WTC11 (cell line): ENCODE data around the gene SLITRK2.

Experiments used
- CREB1 ChIP-seq: sonication (generic); formaldehyde crosslinking; IDR thresholded peaks from 2 replicates; pipeline ENCODE4 v1.8.0; 2023; ENCODE audit warnings: mild to moderate bottlenecking, missing genetic modification reagents
- ESRRA ChIP-seq: sonication (generic); formaldehyde crosslinking; IDR thresholded peaks from 2 replicates; pipeline ENCODE4 v1.8.1; 2022; ENCODE audit warnings: mild to moderate bottlenecking, missing genetic modification reagents, borderline replicate concordance
- NFE2L1 ChIP-seq: sonication (generic); formaldehyde crosslinking; IDR thresholded peaks from 2 replicates; pipeline ENCODE4 v1.8.1; 2023; ENCODE audit warnings: missing genetic modification reagents
- NR2C2 ChIP-seq: sonication (generic); formaldehyde crosslinking; IDR thresholded peaks from 2 replicates; pipeline ENCODE4 v1.8.0; 2022; ENCODE audit warnings: mild to moderate bottlenecking, missing genetic modification reagents
- TP53 ChIP-seq: sonication (generic); formaldehyde crosslinking; IDR thresholded peaks from 2 replicates; pipeline ENCODE4 v1.8.1; 2023; ENCODE audit warnings: mild to moderate bottlenecking, missing genetic modification reagents
- ZNF138 ChIP-seq: sonication (generic); formaldehyde crosslinking; conservative IDR thresholded peaks from 2 replicates; pipeline ENCODE4 v1.8.1; 2022; ENCODE audit warnings: mild to moderate bottlenecking, moderate library complexity, missing genetic modification reagents
- ZNF263 ChIP-seq: sonication (generic); formaldehyde crosslinking; IDR thresholded peaks from 2 replicates; pipeline ENCODE4 v1.8.1; 2022; ENCODE audit warnings: low read depth, mild to moderate bottlenecking, moderate library complexity, missing genetic modification reagents
- ZNF416 ChIP-seq: fragments of 250-450 bp; sonication (Bioruptor Pico); IDR thresholded peaks from 2 replicates; pipeline ENCODE4 v1.9.0; 2021; ENCODE audit warnings: mild to moderate bottlenecking, inconsistent platforms
- TF ChIP-seq, protein P1 (sequence below): fragments of 200-600 bp; IDR thresholded peaks from 2 replicates; pipeline ENCODE4 v1.8.0; 2022; ENCODE audit warnings: antibody characterized with exemption
- TF ChIP-seq, protein P2 (sequence below): sonication (generic); formaldehyde crosslinking; IDR thresholded peaks from 2 replicates; pipeline ENCODE4 v1.8.1; 2023; ENCODE audit warnings: mild to moderate bottlenecking, missing genetic modification reagents
- TF ChIP-seq, protein P3 (sequence below): sonication (generic); formaldehyde crosslinking; IDR thresholded peaks from 2 replicates; pipeline ENCODE4 v1.8.1; 2022; ENCODE audit warnings: mild to moderate bottlenecking, moderate library complexity, missing genetic modification reagents
- TF ChIP-seq, protein P4 (sequence below): sonication (generic); formaldehyde crosslinking; IDR thresholded peaks from 2 replicates; pipeline ENCODE4 v1.8.0; 2022; ENCODE audit warnings: mild to moderate bottlenecking, missing genetic modification reagents
- TF ChIP-seq, protein P5 (sequence below): sonication (generic); formaldehyde crosslinking; conservative IDR thresholded peaks from 2 replicates; pipeline ENCODE4 v1.8.1; 2022; ENCODE audit warnings: mild to moderate bottlenecking, missing genetic modification reagents

DNA sequence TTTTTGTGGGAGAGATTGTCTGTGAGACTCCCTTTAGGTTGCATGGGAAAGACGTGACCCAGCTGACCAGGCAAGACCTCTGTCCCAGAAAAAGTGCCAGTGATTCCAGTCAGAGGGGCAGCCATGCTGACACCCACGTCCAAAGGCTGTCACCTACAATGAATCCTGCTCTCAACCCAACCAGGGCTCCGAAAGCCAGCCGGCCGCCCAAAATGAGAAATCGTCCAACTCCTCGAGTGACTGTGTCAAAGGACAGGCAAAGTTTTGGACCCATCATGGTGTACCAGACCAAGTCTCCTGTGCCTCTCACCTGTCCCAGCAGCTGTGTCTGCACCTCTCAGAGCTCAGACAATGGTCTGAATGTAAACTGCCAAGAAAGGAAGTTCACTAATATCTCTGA lies 5.5 kb downstream of the SLITRK2 start:
- TF ChIP-seq, protein P1, sequence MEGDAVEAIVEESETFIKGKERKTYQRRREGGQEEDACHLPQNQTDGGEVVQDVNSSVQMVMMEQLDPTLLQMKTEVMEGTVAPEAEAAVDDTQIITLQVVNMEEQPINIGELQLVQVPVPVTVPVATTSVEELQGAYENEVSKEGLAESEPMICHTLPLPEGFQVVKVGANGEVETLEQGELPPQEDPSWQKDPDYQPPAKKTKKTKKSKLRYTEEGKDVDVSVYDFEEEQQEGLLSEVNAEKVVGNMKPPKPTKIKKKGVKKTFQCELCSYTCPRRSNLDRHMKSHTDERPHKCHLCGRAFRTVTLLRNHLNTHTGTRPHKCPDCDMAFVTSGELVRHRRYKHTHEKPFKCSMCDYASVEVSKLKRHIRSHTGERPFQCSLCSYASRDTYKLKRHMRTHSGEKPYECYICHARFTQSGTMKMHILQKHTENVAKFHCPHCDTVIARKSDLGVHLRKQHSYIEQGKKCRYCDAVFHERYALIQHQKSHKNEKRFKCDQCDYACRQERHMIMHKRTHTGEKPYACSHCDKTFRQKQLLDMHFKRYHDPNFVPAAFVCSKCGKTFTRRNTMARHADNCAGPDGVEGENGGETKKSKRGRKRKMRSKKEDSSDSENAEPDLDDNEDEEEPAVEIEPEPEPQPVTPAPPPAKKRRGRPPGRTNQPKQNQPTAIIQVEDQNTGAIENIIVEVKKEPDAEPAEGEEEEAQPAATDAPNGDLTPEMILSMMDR, result no peak
- TF ChIP-seq, protein P2, sequence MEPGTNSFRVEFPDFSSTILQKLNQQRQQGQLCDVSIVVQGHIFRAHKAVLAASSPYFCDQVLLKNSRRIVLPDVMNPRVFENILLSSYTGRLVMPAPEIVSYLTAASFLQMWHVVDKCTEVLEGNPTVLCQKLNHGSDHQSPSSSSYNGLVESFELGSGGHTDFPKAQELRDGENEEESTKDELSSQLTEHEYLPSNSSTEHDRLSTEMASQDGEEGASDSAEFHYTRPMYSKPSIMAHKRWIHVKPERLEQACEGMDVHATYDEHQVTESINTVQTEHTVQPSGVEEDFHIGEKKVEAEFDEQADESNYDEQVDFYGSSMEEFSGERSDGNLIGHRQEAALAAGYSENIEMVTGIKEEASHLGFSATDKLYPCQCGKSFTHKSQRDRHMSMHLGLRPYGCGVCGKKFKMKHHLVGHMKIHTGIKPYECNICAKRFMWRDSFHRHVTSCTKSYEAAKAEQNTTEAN, result no peak
- TF ChIP-seq, protein P3, sequence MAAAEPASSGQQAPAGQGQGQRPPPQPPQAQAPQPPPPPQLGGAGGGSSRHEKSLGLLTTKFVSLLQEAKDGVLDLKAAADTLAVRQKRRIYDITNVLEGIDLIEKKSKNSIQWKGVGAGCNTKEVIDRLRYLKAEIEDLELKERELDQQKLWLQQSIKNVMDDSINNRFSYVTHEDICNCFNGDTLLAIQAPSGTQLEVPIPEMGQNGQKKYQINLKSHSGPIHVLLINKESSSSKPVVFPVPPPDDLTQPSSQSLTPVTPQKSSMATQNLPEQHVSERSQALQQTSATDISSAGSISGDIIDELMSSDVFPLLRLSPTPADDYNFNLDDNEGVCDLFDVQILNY (CRISPR knock-in tag), result no peak
- TF ChIP-seq ESRRA, result no peak
- TF ChIP-seq, protein P4, sequence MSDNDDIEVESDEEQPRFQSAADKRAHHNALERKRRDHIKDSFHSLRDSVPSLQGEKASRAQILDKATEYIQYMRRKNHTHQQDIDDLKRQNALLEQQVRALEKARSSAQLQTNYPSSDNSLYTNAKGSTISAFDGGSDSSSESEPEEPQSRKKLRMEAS (CRISPR knock-in tag), result no peak
- no peak for TF ChIP-seq NR2C2 (CRISPR knock-in tag)
- no peak for TF ChIP-seq ZNF138 (CRISPR knock-in tag)
- TF ChIP-seq, protein P5, sequence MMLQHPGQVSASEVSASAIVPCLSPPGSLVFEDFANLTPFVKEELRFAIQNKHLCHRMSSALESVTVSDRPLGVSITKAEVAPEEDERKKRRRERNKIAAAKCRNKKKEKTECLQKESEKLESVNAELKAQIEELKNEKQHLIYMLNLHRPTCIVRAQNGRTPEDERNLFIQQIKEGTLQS, result no peak
- no peak for TF ChIP-seq CREB1
- no peak for TF ChIP-seq ZNF263
- no peak for TF ChIP-seq TP53 (CRISPR knock-in tag)
- TF ChIP-seq NFE2L1, result no peak
- TF ChIP-seq ZNF416 (CRISPR knock-in tag), result no peak
